GM18517 (cell line): ENCODE results near the gene TNNC1.

Source experiments
- ATAC-seq: cut with Tn5 transposase; IDR thresholded peaks from one replicate; pipeline ENCODE4 v1.9.1; 2021; ENCODE audit warnings: mild to moderate bottlenecking, moderate library complexity; ENCODE audit not compliant: unreplicated experiment

The TNNC1 gene

DNA sequence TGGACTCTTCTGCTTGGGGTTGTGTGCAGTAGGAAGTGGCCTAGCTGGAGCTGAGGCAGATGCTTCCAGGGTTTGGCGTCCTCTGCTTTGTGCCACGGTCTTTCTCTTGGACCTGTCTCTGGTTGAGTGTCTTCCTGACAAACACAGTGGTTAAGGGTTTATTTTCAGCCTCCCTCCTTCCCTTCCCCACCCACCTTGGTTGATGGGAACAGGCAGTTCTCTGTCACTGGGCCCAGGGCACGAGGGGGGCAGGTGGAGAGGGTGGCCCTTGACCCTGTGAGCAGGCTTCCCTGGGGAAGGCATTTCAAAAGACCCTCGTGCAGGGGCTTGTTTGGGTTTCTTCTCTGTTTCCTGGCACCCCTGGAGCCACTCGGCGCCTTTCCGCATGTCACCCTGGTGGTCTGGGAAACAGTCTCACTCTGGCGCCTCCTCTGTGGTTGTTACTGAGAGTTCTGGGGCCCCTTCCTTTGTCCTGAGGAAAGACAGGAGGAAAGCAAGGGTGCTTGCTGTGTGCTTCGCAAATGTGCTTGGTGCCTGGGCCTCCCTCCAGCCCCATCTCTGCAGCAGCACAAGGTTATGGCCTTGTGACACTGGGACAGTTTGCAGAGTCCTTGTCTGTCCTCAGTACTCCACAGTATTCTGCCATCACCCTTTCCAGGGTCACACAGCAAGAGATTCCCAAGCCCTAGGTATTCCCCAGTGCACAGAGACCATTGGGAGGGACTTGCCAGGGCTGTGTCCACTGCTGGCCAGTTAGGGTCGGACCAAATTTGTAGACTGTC lies 31.0 kb upstream of the TNNC1 start:
- ATAC-seq: no peak

DNA sequence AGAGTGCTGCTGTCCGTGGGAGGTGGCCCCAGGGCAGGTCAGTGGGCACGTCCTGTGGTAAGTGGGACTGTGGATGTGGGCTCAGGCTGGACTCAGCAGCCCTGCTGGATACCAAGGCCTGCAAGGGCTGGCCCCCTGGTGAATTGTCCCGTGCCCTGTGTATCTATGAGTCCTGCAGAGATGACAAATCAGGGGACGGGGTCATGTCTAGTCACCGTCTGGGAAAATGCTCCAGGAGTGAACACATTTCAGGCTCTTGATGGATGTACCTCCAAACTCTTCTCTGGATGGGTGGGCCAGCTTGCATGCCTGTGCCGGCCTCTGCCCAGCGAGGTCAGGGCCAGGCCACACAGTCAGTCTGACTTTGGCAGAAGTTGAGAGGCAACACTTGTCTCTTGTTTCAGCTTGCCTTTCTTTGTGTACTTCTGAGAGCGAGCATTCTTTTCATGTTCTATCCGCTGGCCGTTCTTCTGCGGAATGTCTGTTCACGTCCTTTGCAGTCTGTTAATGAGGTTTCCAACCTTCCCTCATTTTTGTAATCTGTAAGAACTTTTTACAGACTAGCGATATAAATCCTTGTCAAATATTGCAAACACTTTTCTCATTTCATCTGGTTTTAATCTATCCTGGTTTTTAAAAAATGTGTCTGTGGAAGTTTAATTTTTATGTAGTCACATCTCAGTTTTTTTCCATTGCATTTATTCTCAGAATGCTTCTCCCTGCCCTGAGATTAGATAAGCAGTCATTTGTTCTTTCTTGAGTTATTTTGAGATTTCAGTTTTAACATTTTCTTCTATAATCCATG lies 29.9 kb upstream of the TNNC1 start:
- ATAC-seq: no peak

DNA sequence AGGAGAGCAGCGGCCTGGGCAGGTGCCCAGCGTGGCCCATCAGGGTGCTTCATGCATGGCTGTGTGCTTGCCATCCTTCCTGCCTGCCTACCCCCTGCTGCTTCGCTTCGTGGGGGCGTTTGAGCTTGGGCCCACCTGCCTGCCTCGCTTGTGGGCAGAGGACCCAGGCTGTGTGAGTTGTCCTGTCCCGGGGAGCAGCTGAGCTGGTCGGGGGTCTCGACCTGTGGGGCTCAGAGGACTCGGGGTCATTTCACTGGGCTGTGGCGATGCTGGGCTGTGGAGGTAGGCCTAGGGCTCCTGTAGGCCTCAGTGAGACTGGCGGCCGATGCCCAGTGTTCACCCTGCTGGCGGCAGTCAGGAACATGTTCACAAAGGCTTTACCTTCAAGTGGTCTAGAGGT lies 29.2 kb upstream of the TNNC1 start:
- no peak for ATAC-seq

DNA sequence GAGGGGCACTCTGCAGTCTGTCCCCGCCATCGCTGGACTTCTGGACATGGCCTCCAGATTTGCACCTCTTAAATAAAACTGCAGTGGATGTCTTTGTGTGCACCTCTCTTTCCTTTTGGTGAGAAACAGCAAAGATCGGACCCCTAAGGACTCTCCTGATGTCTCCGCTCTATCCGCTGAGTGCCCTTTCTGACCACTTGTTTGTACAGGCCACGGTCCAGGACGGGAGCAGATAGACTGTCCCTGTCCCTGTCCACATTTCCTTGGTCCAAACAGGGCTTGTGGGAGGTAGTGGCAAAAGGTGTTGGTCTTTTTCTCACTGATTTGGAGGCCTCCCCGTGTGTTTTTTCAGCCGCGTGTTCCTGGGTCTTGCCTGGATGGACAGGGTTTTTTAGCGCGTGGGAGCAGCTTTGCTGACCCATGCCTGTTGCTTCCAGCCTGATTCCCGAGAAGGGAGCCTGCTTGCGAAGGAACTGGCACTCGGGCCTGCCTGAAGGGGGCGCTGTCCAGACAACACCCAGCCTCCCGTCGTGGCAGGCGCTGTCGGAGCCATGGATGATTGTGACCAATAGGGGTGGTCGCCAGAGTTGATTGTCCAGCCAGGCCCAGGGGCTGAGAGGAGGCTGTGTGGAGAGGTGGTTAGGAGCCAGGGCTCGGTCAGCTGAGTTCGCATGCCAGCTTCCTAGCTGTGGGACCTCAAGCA lies 28.1 kb upstream of the TNNC1 start:
- no peak for ATAC-seq

DNA sequence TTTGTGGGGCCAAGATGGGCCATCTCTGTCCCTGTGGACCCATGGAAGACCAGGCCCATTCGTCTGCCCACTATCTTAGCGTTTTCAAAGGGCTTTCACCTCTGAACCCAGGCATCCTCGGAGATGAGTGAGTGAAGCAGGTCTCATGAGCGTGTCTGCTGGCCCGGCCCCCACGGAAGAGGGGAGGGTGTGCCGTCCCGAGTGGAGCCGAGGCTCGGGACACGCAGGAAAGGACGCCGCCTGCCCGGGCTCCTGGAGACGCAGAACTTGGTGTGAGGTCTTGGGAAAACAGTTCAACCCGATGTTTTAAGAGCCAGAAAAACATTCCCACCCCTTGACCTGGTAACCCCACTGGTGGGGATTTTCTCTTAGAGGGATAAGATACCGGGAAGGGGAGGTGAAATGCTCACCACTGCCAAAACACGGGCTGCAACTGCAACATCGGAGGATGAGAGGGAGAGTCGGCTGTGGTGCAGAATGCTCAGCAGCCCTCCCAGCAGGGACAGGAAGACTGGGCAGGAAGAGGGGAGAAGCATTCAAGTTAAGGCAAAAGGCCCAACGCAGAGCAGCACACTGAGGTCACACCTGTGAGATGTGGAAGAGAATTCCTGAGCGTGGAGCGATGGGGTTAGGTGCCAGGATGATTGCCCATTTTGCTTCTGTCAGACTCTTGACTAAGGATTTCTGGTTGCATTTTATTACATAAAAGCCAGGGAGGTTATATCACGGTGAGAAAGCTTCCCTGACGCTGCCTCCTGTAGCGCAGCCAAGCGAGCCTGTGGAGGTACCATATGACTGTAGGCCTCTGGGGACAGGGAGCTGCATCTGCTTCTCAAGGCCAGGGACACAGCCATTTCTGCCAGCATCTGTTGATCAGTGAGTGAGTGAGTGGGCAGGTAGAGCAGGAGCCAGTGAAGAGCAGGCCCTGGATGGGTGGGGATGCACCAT lies 27.2 kb upstream of the TNNC1 start:
- ATAC-seq: no peak

DNA sequence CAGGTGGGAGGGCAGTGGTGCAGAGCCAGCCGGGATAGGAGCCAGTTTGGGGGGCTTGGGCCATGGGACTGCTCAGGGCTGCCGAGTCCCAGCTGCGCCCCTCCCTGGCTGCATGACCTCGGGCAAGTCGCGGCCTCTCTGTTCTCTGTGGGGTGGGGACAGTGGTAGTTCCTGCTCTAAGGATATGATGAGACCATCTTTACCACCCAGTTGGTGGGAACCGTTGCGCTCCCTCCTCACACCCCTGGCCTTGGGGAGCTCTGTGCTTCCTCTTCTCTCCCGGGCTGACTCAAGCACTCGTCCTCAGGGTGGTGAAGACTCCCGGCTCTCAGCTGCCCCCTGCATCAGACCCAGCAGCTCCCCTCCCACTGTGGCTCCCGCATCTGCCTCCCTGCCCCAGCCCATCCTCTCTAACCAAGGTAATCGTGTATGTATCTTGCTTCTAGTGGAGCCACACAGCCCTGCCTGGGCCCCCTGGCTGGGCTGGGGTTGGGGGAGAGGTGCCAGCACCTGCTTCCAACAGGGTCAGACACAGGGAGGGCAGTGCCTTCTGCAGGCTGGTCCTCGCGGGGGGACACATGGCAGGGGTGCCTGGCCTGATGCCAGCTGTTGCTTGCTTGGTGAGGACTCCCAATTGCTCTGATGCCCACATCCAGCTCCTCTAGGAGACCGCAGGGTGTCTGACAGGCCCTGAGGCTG lies 26.2 kb upstream of the TNNC1 start:
- ATAC-seq: no peak

DNA sequence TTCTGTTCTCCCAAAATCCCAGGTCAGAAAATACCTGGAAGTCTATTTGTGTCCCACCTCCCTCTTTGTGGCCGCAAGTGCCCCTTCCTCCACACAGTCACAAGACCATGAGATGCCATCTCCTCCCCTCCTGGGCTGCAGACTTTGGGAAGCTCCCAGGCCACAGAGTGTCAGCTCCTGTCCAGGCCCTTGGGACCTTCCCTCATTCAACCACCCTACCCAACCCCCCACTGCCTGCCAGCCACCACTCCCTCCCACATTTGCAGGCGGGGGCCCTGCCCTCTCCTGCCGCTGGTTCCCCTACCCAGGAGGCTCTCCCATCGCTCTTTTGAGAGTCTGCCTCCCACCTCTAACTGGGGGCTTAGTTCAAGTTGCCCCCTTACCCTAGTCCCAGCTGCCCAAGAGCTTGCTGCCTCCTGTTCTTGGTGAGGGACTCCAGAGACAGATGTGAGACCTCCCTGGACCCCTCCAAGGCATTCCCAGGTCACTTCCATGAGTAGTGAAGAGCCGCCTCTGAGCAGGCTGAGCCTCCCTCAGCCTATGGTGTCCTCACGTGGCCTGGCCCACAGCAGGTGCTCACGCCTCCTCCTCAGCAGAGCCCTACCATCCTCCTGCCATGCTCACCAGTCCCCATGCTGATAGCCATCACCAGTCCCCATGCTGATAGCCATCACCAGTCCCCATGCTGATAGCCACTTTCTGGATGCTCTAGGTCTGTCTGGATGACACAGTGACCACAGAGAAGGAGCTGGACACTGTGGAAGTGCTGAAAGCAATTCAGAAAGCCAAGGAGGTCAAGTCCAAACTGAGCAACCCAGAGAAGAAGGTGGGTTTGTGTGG lies 25.4 kb upstream of the TNNC1 start:
- ATAC-seq: no peak

DNA sequence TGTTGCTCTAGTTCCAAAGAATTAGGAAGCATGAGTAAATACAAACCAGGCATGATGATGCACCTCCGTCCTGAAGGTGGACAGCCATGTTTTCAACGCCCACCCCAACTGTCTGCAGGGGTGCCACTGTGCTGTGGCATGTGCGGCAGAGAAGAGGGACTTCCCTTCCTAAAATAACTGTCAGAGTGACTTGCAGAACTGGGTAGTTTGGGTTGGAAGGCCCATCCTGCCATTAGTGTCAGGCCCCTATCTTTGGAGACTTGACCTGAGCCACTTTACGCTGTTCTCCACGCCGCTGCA lies 23.9 kb upstream of the TNNC1 start:
- ATAC-seq: no peak

DNA sequence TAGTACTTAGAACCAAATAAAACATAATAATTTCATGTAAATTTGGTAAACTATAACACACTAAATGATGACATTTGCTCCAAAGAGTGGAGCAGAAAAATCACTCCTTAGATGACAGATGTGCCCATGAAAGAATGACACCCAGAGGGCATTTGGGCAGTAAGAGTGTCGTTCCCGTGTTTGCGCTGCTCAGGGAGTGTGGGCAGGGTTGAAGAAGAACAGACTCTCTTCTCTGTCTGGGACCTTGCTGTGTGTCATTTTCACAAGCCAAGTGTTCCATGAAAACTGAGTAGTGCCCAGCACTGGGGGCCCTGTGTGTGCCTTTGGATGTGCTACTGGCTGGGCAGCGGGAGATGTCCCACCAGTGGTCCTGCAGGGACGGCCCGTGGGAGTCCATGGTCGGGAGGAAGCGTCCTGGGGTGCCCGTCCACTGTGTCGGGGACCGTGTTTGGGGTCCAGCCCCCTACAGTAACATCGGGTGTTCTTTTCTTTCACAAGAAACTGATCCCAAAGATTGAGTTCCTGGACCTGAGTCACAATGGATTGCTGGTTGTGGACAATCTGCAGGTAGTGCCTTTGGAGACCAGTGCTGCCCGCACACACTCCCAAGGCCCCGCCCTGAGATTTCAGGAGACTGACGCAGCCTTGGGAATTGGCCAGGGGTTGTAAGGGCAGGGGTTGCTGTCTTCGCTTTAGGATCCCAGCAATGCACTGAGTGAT lies 23.4 kb upstream of the TNNC1 start:
- no peak for ATAC-seq

DNA sequence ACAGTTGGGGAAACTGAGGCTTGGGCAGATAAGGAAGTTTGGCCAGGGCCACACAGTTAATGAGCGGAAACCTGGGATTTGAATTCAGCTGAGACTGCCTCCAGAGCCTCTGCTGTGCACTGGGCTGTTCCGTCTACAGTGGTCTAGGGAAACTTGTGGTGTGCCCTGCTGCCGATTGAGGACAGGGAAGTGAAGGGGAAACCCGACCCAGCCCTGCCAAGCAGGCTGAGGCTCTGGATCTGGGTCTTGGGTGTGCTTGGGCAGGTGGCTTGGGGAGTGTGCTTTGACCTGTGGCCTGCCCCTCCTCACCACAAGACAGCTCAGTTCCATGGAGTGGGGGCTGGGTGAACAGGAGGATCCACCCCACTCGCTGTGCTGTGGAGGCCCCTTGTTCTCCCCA lies 19.2 kb upstream of the TNNC1 start:
- ATAC-seq: no peak

DNA sequence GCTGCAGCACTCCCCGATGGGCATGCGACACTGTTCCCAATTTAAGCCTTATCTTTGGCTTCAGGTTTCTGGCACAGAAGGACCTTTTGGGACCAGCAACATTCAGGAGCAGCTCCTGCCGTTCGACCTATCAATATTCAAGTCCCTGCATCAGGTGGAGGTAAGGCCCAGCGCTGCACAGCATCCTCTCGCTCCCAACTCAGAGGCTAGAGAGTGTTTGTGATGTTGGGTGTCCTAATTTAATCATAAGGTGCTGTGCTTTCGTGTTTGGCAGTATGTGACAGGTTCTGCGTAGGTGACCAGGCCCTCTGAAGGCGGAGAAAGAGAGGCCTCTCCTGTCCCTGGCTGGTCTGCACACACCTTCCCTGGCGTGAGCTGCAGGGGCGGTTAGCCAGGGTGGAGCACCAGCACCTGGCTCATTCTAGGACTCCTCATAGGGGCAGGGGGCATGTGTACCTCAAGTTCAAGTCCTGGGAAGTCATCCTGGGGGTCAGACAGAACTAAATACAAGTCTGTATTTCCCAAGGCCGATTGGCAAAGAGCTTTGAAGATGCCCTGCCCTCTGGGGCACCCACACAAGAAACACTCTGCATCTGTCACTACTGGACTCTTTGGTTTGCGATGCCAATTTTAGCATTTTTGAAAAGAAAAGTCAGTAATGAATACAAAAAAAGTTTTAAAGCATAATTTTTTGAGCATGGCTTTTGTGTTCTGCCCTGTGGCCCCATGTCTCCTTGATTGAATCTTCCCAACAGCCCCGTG lies 18.6 kb upstream of the TNNC1 start:
- ATAC-seq: no peak

DNA sequence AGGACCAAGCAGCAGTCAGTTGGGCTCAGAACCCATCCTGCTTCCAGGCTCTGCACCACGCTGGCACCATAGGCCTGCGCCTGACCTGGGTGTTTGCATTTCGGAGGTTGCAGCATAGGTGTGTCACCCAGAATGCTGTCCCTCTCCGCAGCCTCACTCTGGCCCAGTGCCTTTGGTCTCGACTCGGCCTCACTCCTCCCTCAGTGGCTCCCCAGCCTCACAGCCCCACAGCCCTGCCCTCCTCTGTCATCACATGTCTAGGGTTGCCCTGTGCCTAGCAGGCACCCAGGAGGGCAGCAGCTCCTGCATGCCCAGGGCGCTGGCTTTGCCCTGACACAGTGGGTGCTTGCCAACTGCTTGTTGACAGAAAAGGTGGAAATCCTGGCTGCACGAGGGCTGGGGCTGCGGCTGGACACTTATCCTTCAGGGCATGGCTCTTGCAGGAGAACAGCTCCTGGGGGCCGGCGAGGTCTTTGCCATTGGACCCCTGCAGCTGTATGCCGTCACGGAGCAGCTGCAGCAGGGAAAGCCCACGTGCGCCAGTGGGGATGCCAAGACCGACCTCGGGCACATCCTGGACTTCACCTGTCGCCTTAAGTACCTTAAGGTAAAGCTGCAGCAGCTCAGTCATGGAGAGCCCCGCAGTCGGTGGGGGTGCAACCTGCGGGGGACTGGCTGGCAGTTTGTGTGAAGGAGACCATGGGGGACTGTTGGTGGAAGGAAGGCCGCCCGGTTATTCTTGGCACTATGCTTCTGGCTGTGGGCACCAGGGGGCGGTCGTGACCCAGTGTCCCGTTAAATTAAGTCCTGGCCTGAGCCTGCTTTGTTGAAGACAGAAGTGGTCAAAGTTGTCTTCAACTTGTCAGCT lies 17.8 kb upstream of the TNNC1 start:
- ATAC-seq: no peak

DNA sequence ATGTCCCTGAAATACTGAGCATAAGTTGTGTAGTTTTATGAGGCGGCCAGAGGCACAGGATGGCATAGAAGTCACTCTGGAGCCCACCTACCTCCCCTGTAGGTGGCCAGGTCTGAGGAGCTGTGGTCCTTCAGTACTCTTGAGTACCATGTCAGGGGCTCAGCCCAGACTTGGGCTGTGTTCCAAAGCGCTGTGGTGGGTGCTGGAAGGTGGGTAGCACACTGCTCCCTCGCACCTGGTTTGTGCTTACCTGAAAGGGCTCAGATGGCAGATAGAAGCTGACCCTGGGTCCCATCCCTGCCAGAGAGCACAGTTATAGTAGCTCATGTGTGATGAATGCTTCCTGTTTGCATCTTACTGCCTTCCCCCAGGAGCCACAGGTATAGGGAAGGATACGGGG lies 17.1 kb upstream of the TNNC1 start:
- ATAC-seq: no peak

DNA sequence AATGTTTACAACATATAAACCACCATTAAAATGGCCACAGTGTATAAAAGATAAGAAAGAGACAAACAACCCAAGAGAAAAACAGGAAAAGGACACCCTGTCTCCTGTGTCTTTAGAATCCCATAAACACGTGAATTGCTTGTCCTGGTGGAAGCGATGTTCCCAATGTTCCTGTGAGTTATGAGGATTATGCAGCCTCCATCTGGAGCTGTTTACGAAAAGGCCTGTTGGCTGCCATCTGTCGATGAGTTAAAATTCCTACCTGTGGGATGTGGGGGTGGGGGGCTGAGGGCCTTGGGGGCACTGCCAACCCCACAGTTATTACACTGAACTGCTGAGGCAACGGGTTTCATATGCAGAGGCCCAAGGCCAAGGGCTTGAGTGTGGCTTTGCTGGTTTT lies 15.2 kb upstream of the TNNC1 start:
- no peak for ATAC-seq

DNA sequence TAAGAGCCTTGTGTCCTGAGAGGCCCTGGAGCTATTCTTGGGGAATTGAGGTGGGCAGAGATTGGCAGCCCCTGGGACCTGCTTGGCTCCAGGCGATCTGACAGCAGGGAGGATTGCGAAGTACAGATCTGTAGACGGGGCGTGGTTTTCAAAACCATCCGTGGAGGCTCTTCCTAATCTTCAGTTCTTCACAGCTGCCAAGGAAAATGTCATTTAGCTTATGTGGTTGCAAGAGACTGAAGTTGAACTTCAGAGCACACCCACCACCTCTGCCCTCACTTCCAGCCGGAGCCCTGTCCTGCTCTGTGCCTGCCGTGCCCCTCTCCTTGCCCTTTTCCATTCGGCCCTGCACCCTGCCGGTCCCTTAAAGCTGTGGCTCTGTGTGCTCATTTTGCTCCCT lies 14.5 kb upstream of the TNNC1 start:
- no peak for ATAC-seq

DNA sequence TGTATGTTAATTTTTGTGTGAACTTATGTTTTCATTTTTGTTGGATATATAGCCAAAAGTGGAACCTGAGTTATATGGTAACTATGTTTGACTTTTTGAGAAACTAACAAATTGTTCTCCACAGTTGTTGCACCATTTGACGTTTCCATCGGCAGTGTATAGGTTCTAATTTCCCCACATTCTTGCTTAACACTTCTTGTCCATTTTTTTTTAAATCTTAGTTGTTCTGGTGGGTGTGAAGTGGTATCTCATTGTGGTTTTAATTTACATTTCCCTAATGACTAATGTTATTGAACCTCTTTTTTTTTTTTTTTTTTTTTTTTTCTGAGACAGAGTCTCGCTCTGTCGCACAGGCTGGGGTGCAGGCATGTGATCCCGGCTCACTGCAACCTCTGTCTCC lies 9.6 kb upstream of the TNNC1 start:
- no peak for ATAC-seq

DNA sequence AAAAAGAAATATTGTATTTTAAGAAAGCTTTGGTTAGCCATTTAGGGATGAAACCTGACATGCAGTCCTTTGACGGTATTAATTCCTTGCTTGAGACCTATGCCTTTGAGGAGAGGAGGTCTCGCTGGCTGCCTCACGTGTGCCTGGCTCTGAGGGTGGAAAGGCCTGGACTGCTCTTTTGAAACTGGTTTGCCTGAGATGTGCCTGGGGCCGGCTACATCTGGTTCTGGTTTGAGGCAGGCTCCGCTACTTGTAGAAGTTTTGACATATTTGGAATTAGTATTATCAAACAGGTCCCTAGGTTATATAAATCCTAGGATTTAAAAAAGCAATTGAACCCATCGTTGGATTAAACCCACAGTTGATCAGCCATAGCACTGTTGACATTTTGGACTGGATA lies 8.0 kb upstream of the TNNC1 start:
- no peak for ATAC-seq
